ENCODE results near the gene EBF3. TPM values are rescaled to one million over a fixed set of nuclear protein-coding genes. Genes with fewer than 3 reads are reported as not detected.

EBF3 gene
- total RNA-seq, 1 experiment from 2014 or later, result 0.22 TPM

DNA sequence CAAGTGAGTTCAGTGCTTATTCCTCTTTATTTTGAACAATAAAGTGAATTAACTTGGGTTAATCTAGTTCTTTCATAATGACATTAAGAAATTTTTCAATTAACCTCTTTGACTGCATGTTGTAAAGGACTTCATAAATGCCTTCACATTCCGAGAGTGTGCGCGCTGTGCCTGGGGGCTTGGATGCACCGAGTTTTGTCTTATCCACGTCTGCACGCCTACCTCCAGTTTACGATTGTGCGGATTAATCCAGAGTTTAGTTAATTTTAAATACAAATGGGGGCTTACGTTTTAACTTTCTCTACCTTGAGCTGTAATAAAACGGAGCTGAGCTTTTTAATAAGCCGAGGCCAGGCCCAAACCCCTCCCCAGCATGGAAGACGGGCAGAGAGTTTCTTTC is 120.4 kb downstream of the EBF3 start:
- DNase-seq, result no peak
- Histone ChIP-seq H3K79me1 (ENCODE audit: insufficient read depth, low read depth, low read length, poor library complexity, severe bottlenecking) (no peaks in the 10 kb centered on the region), H4K8ac (replicated peaks; ENCODE audit: insufficient read length, low read depth, low read length) (no peak overlapping the region), H4K91ac (ENCODE audit: insufficient read length, low read depth, low read length) (no peak overlapping the region), H2BK15ac (ENCODE audit: low read depth, low read length) (no peak overlapping the region), H3K79me2 (ENCODE audit: insufficient read depth, low read length) (no peaks in the 10 kb centered on the region), H2BK20ac (ENCODE audit: low read depth, low read length, poor library complexity, severe bottlenecking) (no peak overlapping the region), H3K4me2 (ENCODE audit: insufficient read depth, insufficient read length, low read length) (no peak overlapping the region), H3K27ac (ENCODE audit: insufficient read length, low read depth, low read length) (no peak overlapping the region), H4K5ac (ENCODE audit: insufficient read length, low read depth, low read length) (no peak overlapping the region), H2AK5ac (ENCODE audit: insufficient read length, low read length) (no peak overlapping the region), H3K23ac (ENCODE audit: insufficient read length, low read depth, low read length) (no peak overlapping the region), H3K9me3 (ENCODE audit: control insufficient read depth, low read depth, low read length) (no peaks in the 10 kb centered on the region), H2BK120ac (ENCODE audit: low read depth, low read length, poor library complexity, severe bottlenecking) (no peak overlapping the region), H4K20me1 (ENCODE audit: control insufficient read depth, insufficient read depth, insufficient read length) (no peaks in the 10 kb centered on the region), H3K9ac (ENCODE audit: extremely low read depth, insufficient read length, low read length) (no peak overlapping the region), H3K56ac (ENCODE audit: insufficient read length, low read depth, low read length) (no peak overlapping the region), H3K4ac (ENCODE audit: low read depth, low read length) (no peak overlapping the region), H2AFZ (ENCODE audit: low read length) (no peak overlapping the region), H2BK12ac (ENCODE audit: insufficient read length, low read depth, low read length) (no peak overlapping the region), H3T11ph (ENCODE audit: low read length) (no peak overlapping the region), H3K14ac (ENCODE audit: insufficient read depth, low read length) (no peak overlapping the region), H3K23me2 (ENCODE audit: insufficient read length, low read depth, low read length, poor library complexity, severe bottlenecking) (no peaks in the 10 kb centered on the region), H2BK5ac (ENCODE audit: insufficient read length, low read length) (no peak overlapping the region), H3K27me3 (ENCODE audit: insufficient read depth, low read length) (no peaks in the 10 kb centered on the region), H3K4me1 (ENCODE audit: insufficient read depth, low read length) (no peaks in the 10 kb centered on the region), H3K18ac (ENCODE audit: insufficient read length, low read depth, low read length) (no peak overlapping the region)
- Mint-ChIP-seq H3K9me3 (no peaks in the 10 kb centered on the region), H3K27me3 (ENCODE audit: low read depth) (no peaks in the 10 kb centered on the region), H3K4me3 (no peak overlapping the region), H3K4me1 (peaks cover 19 to 27% of the 10 kb centered on the region in 2 experiments), H3K27ac (no peak overlapping the region), H3K36me3 (ENCODE audit: insufficient read depth in 1 of 3, low read depth in 3 of 3) (no peaks in the 10 kb centered on the region)
- TF ChIP-seq, protein P1, sequence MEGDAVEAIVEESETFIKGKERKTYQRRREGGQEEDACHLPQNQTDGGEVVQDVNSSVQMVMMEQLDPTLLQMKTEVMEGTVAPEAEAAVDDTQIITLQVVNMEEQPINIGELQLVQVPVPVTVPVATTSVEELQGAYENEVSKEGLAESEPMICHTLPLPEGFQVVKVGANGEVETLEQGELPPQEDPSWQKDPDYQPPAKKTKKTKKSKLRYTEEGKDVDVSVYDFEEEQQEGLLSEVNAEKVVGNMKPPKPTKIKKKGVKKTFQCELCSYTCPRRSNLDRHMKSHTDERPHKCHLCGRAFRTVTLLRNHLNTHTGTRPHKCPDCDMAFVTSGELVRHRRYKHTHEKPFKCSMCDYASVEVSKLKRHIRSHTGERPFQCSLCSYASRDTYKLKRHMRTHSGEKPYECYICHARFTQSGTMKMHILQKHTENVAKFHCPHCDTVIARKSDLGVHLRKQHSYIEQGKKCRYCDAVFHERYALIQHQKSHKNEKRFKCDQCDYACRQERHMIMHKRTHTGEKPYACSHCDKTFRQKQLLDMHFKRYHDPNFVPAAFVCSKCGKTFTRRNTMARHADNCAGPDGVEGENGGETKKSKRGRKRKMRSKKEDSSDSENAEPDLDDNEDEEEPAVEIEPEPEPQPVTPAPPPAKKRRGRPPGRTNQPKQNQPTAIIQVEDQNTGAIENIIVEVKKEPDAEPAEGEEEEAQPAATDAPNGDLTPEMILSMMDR (conservative IDR thresholded peaks at IDR 0.05), result no peak
- WGBS (ENCODE audit: extremely low coverage, insufficient read length, low lambda C conversion rate), result no CpG with 5 or more reads among the region's 12 CpGs
